Activated CD4-positive, alpha-beta T cell treated with anti-CD3 and anti-CD28 coated beads, Interleukin-2, Interleukin-6, amounts not matched to agents 100 ng/mL and 50 ng/mL, durations not matched to agents 16 hours and 8 hours (primary cell): ENCODE results near the gene GNB1L.

Experiments used
- DNase-seq: peaks from one replicate; pipeline ENCODE4 v3.0.0-alpha.2; 2020

GNB1L gene

GRCh38 chr22:19807161-19807913 lies 47.3 kb downstream of the GNB1L start:
- no peak for DNase-seq

GRCh38 chr22:19806213-19807160 lies 48.2 kb downstream of the GNB1L start:
- no peak for DNase-seq

GRCh38 chr22:19805821-19806212 lies 48.9 kb downstream of the GNB1L start:
- DNase-seq = no peak

- DNase-seq = no peak
Measured at GRCh38 chr22:19803736-19804267, 50.9 kb downstream of the GNB1L start.

GRCh38 chr22:19802894-19803735 lies 51.6 kb downstream of the GNB1L start:
- DNase-seq = no peak

GRCh38 chr22:19802001-19802893 lies 52.4 kb downstream of the GNB1L start:
- no peak for DNase-seq

- DNase-seq = no peak
Measured at GRCh38 chr22:19801340-19802000, 53.2 kb downstream of the GNB1L start.

- DNase-seq = no peak
Measured at GRCh38 chr22:19800761-19801244, 53.9 kb downstream of the GNB1L start.

GRCh38 chr22:19800306-19800705 lies 54.4 kb downstream of the GNB1L start:
- DNase-seq = no peak

GRCh38 chr22:19799322-19800190 lies 55.1 kb downstream of the GNB1L start:
- no peak for DNase-seq

- DNase-seq = no peak
Measured at GRCh38 chr22:19798891-19799293, 55.8 kb downstream of the GNB1L start.

- DNase-seq = no peak
Measured at GRCh38 chr22:19798003-19798665, 56.5 kb downstream of the GNB1L start.

- no peak for DNase-seq
Measured at GRCh38 chr22:19797086-19798002, 57.3 kb downstream of the GNB1L start.

GRCh38 chr22:19796160-19796559 lies 58.5 kb downstream of the GNB1L start:
- DNase-seq = no peak

- DNase-seq = no peak
Measured at GRCh38 chr22:19795617-19796008, 59.1 kb downstream of the GNB1L start.

GRCh38 chr22:19793661-19794310 lies 60.9 kb downstream of the GNB1L start:
- DNase-seq = no peak

- no peak for DNase-seq
Measured at GRCh38 chr22:19793161-19793560, 61.5 kb downstream of the GNB1L start.
